Astrocyte (in vitro differentiated cells and primary cell): ENCODE data around the gene SNAP25. TPM values are rescaled to one million over a fixed set of nuclear protein-coding genes. Genes with fewer than 3 reads are reported as not detected.

Experiments used
- DNase-seq: peaks from one replicate; pipeline ENCODE4 v3.0.0-alpha.2; 2010; ENCODE audit warnings: low read depth
- FAIRE-seq: peaks from 2 replicates; lab custom pipeline; 2011; peaks lifted over from hg19 to GRCh38; lab: Jason Lieb, UNC
- H2AFZ ChIP-seq: 2 replicates; pipeline ENCODE4 v1.6.0; 2012; ENCODE audit warnings: low read depth, low read length, inconsistent platforms
- H3K27ac ChIP-seq: 2 replicates; pipeline ENCODE4 v1.5.1; 2011; ENCODE audit warnings: low read depth, low read length, inconsistent platforms
- H3K27me3 ChIP-seq: 2 replicates; pipeline ENCODE4 v1.6.0; 2011; ENCODE audit warnings: low read length, inconsistent platforms; ENCODE audit not compliant: insufficient read depth
- H3K36me3 ChIP-seq: 2 replicates; pipeline ENCODE4 v1.5.1; 2011; ENCODE audit warnings: low read length, inconsistent platforms; ENCODE audit not compliant: insufficient read depth
- H3K4me1 ChIP-seq: 2 replicates; pipeline ENCODE4 v1.5.1; 2011; ENCODE audit warnings: low read length, inconsistent platforms; ENCODE audit not compliant: insufficient read depth
- H3K4me2 ChIP-seq: 2 replicates; pipeline ENCODE4 v1.6.0; 2012; ENCODE audit warnings: low read length, inconsistent platforms
- H3K4me3 ChIP-seq: 2 replicates; pipeline ENCODE4 v1.5.1; 2011; ENCODE audit warnings: low read depth, mild to moderate bottlenecking, low read length, inconsistent platforms; ENCODE audit not compliant: insufficient read depth
- H3K79me2 ChIP-seq: 2 replicates; pipeline ENCODE4 v1.6.0; 2012; ENCODE audit warnings: mild to moderate bottlenecking, low read length, inconsistent platforms; ENCODE audit not compliant: insufficient read depth
- H3K9ac ChIP-seq: 2 replicates; pipeline ENCODE4 v1.6.0; 2012; ENCODE audit warnings: mild to moderate bottlenecking, low read length, inconsistent platforms
- H3K9me3 ChIP-seq: 2 replicates; pipeline ENCODE4 v1.5.1; 2012; ENCODE audit warnings: low read depth, mild to moderate bottlenecking, low read length, inconsistent platforms; ENCODE audit not compliant: insufficient read depth
- H4K20me1 ChIP-seq: 2 replicates; pipeline ENCODE4 v1.6.0; 2012; ENCODE audit warnings: low read length, inconsistent platforms; ENCODE audit not compliant: insufficient read depth
- H3K27ac Mint-ChIP-seq: one replicate; pipeline ENCODE4 v1.8.0; 2021; ENCODE audit warnings: mild to moderate bottlenecking, mixed read lengths; ENCODE audit not compliant: unreplicated experiment
- H3K27me3 Mint-ChIP-seq: one replicate; pipeline ENCODE4 v1.8.0; 2021; ENCODE audit warnings: low read depth, mixed read lengths; ENCODE audit not compliant: unreplicated experiment
- H3K36me3 Mint-ChIP-seq: one replicate; pipeline ENCODE4 v1.8.0; 2021; ENCODE audit warnings: low read depth, mixed read lengths; ENCODE audit not compliant: unreplicated experiment
- H3K4me1 Mint-ChIP-seq: one replicate; pipeline ENCODE4 v1.8.0; 2021; ENCODE audit warnings: low read depth, mixed read lengths; ENCODE audit not compliant: unreplicated experiment
- H3K4me3 Mint-ChIP-seq: one replicate; pipeline ENCODE4 v1.8.0; 2021; ENCODE audit warnings: mild to moderate bottlenecking, moderate library complexity, mixed read lengths; ENCODE audit not compliant: unreplicated experiment
- H3K9me3 Mint-ChIP-seq: one replicate; pipeline ENCODE4 v1.8.0; 2021; ENCODE audit warnings: mild to moderate bottlenecking, mixed read lengths; ENCODE audit not compliant: unreplicated experiment
- CTCF ChIP-seq: IDR thresholded peaks from 2 replicates; pipeline ENCODE4 v1.5.1; 2011; ENCODE audit warnings: low read depth, mild to moderate bottlenecking, inconsistent platforms, low read length, moderate library complexity; ENCODE audit not compliant: insufficient read depth
- EZH2 ChIP-seq: IDR thresholded peaks from 2 replicates; pipeline ENCODE4 v1.6.1; 2012; ENCODE audit warnings: mild to moderate bottlenecking, low read length, inconsistent platforms; ENCODE audit not compliant: insufficient read depth
- total RNA-seq: library from RNA; stranded (reverse); gene quantifications from 2 replicates; pipeline ENCODE4 v1.2.1, GENCODE V29; 2021

The SNAP25 gene
- total RNA-seq, 1 donor from 2014 or later = 3.9 TPM

- Histone ChIP-seq H3K27ac (no peak overlapping the region), H3K9ac (no peak overlapping the region), H3K4me1 (peaks cover 3% of the 10 kb centered on the region), H3K9me3 (peaks cover 6% of the 10 kb centered on the region), H3K4me3 (no peak overlapping the region), H3K36me3 (no peaks in the 10 kb centered on the region), H4K20me1 (no peaks in the 10 kb centered on the region), H3K79me2 (no peaks in the 10 kb centered on the region), H2AFZ (no peak overlapping the region), H3K27me3 (no peaks in the 10 kb centered on the region), H3K4me2 (no peak overlapping the region)
- FAIRE-seq (no peak), DNase-seq (no peak)
- Mint-ChIP-seq H3K27me3 (peaks cover 16% of the 10 kb centered on the region), H3K9me3 (peaks cover 4% of the 10 kb centered on the region), H3K4me3 (no peak overlapping the region), H3K36me3 (no peaks in the 10 kb centered on the region), H3K4me1 (no peaks in the 10 kb centered on the region), H3K27ac (no peak overlapping the region)
- TF ChIP-seq CTCF (no peak), EZH2 (no peak)
Measured at GRCh38 chr20:10170261-10170660, 48.4 kb upstream of the SNAP25 start.

- H3K9me3 Mint-ChIP-seq = peaks cover 4% of the 10 kb centered on the region
- H3K27me3 Mint-ChIP-seq = peaks cover 16% of the 10 kb centered on the region
- FAIRE-seq (no peak), DNase-seq (peak; percentile 47)
- no peak for TF ChIP-seq EZH2
- TF ChIP-seq CTCF = no peak
- no peaks in the 10 kb centered on the region for H3K79me2 ChIP-seq
- peaks cover 6% of the 10 kb centered on the region for H3K9me3 ChIP-seq
- peak overlapping the region; percentile 54 for H3K27ac Mint-ChIP-seq
- H3K4me1 Mint-ChIP-seq = no peaks in the 10 kb centered on the region
- H3K36me3 Mint-ChIP-seq = no peaks in the 10 kb centered on the region
- no peaks in the 10 kb centered on the region for H3K36me3 ChIP-seq
- no peaks in the 10 kb centered on the region for H4K20me1 ChIP-seq
- H2AFZ ChIP-seq = peak overlapping the region; percentile 71
- peak overlapping the region; percentile 67 for H3K4me3 Mint-ChIP-seq
- peak overlapping the region; percentile 55 for H3K9ac ChIP-seq
- peak overlapping the region; percentile 87 for H3K4me2 ChIP-seq
- H3K27me3 ChIP-seq = no peaks in the 10 kb centered on the region
- peak overlapping the region; percentile 54 for H3K4me3 ChIP-seq
- H3K4me1 ChIP-seq = peaks cover 3% of the 10 kb centered on the region
- no peak overlapping the region for H3K27ac ChIP-seq
Measured at GRCh38 chr20:10171864-10172751, 46.5 kb upstream of the SNAP25 start.
